GM18858 (cell line): ENCODE measurements around the gene ANXA3.

Experiments
- ATAC-seq: cut with Tn5 transposase; IDR thresholded peaks from one replicate; pipeline ENCODE4 v1.9.1; 2021; ENCODE audit not compliant: unreplicated experiment

Gene ANXA3

DNA sequence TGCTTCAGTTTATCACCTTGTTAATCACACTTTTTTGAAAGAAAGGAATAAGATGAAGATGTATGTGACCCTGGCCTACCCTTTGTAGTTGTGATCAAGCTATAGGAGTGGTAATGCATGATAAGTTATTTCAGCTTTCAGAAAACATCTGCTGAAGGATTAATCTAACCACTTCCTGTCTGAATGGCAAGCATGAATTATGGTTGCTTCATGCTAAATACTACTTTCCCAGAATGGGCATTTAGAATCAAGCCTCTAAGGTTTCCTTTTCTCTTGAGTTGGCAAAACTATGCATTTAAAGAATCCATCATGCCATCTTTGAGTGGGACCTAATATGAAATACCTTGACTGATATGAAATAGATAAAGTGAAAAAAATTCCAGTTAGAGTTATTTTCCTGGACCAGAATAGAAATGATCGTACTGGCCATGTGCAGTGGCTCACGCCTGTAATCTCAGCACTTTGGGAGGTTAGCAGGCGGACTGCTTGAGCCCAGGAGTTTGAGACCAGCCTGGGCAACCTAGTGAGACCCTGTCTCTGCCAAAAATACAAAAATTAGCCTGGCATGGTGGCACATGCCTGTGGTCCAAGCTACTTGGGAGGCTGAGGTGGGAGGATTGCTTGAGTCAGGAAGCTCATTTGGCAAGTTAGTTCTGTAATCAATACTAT is 59.1 kb downstream of the ANXA3 start:
- peak; percentile 23 for ATAC-seq

DNA sequence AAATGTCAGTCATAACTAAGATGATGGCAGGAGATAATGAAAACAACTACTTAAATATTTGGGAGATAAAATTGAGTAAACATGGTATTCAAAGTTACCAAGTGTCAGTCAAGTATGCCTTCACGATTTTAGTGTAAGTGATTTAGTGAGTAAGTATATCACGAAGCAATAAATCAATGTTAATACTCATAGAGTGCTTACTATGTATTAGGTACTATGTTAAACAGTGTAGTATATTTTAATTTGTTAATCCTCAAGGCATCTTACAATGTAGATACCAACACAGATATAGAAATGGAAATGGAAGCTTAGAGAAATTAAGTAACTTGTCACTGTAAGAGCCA is 59.6 kb downstream of the ANXA3 start:
- no peak for ATAC-seq

DNA sequence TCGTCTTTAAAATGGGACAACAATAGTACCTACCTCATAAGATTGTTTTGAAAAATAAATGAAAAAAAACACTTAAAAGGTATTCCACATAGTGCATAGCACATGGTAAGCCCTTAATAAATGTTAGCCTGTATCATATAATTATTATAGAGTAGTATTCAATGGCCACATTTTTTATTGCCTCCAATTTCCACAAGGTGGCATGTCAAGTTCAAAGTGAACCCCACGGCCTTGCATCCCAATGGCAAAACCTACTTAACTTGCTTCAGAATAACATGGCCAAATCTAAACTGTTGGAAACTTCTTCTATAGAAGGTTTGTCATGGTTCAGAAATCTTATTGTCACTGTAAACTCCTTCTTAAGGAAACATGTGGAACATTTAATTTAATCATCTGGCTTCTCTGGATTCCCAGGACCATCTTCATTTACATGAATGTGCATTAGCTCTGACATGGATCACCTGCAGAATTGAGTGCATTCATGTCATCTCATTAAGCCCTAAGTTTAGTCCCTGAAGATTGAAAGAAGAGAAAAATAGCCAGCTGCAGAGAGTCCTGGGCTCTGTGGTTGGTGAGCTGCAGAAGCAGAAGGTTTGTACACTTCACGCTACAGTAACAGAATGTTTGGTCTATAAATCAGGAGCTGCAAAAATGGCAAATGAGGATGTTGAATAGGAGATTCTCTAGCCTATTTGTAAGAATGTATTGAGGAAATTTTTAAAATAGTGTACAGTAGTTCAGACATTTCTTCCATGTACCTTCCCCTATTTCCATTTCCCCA is 61.0 kb downstream of the ANXA3 start:
- no peak for ATAC-seq

DNA sequence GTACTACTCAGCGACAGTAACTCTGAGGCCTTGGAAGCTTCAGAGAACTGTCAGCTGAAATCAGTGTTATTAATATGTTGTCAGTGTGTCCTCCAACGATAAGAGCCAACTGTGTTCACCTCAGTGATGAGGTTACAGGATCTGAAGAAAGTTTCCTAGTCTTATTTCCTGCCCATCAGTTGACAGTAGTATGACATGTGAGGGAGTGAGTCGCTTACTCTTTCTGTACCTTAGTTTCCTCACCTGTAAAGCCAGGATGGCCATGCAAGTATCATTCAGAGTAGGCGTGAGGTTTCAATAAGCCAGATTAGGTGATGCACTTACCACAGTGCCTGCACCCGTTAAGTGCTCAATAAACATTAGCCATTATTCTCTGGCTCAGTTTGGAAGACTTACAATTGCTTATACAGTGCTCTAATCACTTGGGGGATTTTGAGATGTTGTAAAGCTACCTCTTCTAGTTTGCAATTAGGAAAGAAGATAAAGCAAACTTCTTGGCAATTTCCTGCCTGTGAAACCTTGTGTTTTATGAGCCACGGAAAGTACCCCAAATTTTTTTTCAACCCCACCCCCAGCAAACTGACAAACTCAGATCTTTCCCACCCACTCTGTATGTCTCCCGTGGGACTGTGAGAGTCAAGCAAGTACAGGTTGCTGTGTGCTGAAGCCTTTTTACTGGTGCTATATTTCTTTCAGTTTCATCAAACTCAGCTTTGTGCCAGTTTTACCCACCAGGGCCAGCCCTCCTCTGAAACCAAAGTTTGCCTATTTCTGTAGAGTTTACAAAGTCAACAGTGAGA is 62.2 kb downstream of the ANXA3 start:
- ATAC-seq = peak; percentile 74

DNA sequence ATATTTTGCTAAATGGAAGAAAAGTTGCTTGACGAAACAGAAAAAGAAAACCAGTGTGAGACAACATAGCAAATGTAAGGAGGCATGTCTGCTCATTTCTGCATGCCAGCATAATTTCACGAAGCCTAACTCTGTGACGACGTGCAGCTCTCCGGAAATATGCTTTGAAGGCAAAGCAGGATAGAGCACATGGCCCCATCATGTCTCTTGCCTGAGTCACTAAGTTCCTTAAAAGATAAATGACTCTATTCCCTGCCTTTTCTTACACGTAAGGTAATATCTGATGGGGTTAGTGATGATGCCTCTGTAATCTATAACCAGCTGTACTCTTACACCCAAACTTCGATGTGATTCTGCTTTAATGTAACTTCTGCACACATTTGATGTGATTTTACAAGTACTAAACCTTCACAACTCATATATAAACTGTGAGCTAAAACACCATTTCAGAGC is 64.5 kb downstream of the ANXA3 start:
- no peak for ATAC-seq

DNA sequence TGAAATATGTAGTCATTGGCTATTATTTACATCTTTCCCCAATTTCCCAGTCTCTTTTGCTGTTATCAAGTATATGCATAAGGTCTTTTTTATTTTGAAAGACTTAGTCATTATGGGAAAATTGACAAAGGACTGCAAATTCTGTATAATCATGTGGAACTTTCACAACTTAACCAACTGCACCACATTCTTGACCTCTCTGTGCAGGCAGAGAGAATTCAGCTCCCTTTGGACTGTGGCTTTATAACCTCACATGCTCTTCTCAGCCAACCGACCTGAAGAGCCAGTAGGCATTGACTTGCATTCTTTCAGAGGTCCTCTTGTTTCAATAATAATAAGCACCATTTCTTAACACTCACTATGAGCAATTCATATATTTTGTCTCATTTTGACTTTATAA is 66.9 kb downstream of the ANXA3 start:
- ATAC-seq = no peak

DNA sequence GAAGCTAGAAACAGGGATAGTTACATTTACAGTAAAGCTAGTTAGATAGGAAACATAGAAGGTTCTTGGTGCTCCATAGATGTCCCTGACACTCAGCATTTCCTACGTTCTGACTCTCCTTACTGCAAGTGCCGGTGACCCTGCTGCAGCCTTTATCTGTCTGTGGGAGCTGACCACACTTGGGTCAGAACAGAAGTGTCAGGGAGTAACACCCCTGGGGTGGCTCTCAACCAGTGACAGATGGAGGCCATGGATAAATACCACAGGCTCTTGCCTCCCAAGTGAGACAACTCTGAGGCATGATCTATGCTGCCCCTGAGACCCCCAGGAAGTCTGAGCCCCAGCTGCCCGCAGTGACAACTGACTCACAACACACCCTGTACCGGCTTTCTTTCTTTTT is 69.8 kb downstream of the ANXA3 start:
- no peak for ATAC-seq

DNA sequence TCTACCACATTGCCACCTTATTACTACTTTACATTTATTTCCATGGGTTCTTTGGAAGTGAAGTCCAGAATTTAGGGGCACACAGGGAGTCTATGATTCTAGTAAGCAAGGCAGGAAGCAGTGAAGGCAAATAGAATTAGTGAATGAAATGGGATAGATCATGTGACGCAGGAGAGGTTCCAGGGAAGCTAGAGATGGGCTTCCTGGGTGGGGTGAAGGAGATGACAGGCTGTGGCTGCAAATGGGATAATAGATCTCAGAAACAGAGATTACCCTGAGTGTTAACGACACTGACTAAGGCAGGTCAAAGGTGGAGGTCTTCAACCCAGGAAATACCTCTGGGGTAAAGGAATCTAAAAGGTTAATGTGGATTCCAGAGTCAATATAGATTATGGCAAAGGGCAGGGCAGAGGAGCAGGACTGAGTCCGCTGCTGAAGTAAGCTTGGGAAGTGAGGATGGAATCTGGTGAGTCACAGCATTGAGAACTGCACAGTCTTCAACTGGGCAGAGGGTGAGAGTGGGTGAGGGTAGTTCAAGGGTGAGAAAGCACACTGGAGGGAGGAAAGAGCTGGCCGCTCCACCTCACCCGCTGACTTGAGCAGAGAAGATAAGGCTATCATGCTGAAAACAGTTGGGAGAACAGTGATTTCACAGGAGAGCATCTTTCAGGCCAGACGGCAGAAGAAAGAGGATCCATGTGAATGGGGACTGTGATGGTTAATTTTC is 70.8 kb downstream of the ANXA3 start:
- ATAC-seq = no peak

DNA sequence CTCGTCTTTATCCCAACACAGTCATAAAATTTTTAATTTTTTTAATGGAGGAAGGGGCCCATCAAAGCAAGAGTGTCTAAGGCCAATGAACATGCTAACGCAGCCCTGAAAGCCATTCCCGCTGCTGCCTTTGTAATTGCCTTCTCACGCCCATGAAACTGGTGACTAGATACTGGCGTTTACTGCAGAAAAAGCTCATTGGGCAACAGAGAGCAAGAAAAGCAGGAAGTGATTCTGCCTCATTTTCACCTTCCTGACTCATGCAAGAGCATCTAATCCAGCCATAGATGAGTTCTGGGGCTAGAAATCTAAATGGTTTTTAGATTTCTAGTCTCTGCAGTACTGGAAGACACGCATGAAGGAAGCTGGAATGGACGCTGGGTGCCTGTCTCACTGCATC is 72.5 kb downstream of the ANXA3 start:
- no peak for ATAC-seq

DNA sequence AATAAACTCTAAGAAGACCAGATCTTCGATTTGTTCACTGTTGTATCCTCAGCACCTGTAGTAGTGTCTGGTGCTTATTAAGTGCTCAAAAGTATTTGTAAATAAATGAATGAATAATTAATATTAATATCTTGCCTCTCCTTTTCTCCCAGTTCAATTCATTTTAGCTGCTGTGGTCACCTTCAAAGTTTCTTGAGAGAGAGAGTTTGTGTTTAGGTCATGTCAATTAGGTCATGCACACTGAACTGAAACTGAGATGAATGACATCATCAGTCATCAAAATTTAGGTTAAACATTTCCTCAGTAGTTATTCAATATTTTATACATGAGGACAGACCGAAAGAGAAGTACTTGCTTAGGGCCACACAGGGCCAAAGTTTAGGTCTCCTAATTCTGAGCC is 73.5 kb downstream of the ANXA3 start:
- peak; percentile 36 for ATAC-seq

DNA sequence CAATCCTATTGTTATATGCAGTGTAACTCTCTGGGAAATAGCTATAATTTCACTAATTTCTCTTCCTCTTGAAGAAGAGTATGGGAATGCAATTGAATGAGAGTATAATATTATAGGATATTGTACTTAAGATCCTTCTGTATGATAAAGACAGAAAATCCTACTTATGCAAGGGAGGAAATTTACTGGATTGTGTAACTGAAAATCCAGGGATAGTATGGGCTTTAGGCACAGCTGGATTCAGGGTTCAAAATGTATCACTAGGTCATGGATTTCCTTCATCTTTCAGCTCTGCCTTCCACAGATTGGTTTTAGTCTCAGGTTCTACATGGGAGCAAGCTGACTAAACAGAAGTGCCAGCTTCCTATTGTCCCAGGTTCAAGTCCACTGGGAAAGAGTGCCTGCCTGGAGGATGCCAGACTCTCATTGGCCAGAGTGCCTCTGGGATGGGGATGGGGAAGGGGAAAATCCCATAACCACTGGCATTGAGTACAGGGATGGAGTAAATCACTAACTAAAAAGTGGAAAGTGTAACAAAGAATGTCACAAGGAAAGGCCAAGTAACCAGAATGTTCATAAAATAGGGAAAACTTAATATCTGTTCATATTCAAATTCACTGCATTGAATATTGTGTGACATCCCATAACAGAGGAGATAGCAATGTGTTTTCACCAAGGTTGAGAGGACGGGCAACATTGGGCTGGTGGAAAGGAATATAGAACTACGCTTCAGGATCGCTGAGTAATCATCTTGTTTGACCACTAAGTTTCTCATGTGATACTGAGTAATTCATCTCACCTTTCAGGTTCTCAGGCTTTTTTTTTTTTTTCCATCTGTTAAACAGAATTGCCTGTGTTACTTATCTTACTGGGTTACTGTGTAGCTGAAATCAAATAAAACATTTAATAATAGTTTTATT is 75.7 kb downstream of the ANXA3 start:
- no peak for ATAC-seq

DNA sequence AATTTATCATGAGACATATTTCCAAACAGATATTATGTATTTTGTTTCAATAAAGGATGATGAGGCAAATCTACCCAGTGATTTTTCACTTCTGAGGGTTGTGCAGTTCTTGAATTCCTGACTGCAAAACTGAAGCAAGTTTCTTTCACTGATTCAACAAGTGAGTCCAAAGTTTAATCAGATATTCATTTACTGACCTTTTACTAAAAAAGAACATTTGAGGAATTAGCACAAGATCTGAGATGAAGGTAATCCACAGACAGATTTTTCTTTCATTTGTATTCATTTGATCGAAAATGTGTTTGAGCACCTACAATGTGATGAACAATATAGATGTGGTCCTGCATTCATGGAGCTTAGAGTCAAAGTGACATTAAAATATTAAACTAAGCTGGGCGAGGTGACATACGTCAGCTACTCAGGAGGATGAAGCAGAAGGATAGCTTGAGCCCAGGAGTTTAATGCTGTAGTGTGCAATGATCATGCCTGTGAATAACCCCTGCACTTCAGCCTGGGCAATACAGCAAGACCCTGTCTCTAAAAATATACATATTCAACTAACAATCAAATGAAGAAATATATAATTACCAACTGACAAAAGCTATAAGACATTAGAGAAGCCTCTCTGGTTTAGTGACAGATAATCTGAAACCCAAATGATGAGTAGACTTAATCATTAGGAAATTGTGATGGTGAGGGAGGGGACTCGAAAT is 76.6 kb downstream of the ANXA3 start:
- no peak for ATAC-seq

DNA sequence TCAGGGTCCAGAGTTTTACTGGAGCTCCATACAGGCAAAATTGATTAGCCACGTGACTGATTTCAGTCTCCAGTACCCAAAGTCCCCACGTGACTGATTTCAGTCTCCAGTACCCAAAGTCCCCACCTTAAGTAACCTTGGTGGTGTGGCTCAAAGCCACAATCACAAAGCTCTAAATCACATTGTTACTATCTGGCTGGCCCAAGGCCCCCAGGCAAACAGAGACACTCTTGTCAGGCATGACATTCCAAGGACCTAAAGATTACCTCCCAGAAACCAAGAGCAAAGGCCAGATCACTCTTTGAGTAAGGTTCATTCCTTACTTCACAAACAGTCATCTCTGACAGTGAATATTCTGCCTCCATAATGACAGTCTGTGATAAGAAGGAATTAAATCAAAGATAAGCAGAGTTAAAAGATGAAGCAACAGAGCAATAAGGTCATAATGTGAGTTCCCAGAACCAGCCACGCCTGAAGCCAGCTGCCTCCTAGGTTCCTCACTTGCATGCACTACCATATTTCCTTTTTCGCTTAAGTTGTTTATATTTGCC is 78.5 kb downstream of the ANXA3 start:
- no peak for ATAC-seq

DNA sequence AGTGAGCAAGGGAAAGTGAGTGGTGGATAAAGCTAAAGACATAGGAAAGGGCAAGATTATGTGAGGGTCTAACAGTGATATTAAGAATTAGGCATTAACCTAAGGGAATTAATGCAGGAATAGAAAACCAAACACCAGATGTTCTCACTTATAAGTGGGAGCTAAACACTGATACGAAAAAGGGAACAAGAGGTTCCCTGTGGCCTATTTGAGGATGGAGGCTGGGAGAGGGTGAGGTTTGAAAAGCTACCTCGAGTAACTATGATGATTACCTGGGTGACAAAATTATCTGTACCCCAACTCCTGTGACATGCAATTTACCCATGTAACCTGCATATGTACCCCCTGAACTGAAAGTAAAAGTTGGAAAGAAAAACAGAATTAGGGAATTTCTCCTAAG is 79.0 kb downstream of the ANXA3 start:
- ATAC-seq = no peak

DNA sequence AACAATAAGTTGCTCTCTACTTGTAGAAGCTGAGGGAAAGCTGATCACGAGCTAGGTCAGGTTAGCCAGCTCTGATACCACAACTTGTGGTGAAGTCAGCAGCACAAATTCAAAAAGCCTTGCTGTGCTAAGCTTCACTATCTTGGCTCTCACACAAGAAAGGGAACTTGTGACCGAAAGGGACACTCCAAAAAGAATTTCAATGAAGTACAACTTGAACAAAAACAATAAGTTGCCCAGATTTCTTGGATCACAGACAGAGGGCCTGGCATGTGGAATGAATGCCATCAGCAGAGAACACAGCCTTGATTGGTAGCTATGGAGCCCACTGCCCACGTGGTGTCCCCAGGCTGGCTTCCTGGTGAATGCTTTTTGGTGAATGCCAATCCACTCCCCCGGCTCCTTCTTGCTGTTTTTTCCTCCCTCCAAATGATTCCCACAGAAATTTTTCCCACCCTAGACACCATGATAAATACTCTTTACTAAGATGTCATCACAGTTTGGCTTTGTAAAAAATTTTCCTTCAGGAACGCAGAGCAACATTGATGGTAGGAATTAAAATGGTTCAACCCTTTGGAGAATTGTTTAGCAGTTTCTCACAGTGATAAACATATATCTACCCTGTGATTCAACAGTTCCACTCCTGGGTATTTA is 82.6 kb downstream of the ANXA3 start:
- ATAC-seq = no peak

DNA sequence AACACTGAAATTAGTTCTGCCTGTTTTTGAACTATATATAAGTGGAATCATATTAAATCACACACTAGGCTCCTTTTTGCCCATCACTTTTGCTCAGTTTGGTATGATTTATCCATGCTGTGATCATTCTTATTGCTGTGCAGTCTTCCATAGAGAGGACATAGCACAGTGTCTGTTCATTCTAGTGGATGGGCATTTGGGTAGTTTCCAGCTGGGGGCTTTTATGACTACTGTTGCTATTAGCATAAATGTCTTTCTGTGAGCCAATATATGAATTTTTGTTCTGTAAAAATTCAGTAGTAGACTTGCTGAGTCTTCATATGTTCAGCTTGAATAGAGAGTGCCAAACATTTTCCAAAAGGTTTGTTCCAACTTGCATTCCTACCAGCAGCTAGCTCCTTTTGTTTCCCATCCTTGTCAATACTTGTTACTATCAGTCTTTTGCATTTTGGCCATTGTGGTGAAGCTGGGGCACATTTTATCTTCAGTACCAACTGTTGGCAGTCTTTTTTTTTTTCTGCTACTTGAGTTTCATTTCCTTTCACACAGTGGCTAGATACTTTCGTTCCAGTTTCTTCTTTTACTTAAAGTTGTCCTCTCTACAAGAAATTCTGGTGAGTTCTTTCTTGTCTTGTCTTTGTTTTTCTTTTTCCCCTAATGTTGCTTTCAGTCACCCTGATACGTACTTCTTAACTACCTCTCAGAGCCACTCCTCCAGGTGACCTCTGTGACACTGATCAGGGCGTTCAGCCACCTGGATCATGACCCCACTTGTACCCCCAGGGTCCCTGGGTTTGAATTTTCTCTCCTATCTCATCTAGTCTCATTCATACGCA is 87.0 kb downstream of the ANXA3 start:
- ATAC-seq = peak; percentile 82

DNA sequence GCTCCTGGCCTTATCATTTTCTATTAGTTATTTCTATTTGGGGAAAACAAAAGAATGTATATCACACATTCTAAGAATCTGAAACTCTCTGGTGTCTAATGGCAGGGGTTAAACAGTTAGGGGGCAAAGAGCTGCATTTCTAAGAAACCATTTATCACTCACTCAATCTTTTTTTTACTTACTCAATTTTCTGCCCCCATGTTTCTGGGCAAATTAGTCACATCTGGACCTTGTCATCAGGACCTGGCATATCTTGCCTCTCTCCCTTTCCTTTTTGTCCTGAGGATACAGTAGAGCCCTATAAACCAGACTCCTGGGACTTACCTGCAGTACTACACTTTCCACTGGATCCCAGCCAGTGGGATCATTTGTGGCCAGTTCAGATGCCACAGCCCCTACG is 89.1 kb downstream of the ANXA3 start:
- no peak for ATAC-seq

DNA sequence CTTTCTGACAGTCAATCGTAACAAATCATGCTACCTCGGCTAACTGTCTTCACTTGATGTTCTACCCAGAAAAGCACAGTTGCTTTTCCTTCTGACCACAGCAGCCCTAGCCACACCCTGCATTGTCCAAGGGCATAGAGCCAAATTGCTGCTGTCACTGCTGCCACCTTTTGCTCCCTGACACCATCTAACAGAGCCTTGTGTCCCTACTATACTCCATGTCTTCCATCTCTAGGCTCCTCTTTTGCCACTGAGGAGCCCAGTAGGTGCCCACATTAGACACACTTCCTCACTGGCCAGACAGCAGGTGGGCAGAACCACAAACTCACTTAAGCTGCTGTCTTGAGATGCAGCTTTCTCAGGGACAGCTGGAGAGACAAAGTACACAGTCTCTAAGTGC is 91.4 kb downstream of the ANXA3 start:
- no peak for ATAC-seq
